Thyroid gland (tissue), 4 donors: ENCODE results near the gene CANX.

Source experiments
- POLR2A ChIP-seq, 2 donors: fragments of 450-650 bp; IDR thresholded peaks; one replicate each; pipeline ENCODE4 v1.6.1; 2017; ENCODE audit warnings: antibody characterized with exemption in 2 of 2, mild to moderate bottlenecking in 2 of 2, moderate library complexity in 1 of 2
- TF ChIP-seq, protein P1 (sequence below), 6 experiments: fragments of 200-600 bp in 3 of 6; fragments of 450-650 bp in 3 of 6; sonication (generic) in 3 of 6; IDR thresholded peaks; one replicate each; pipeline ENCODE4 v1.5.1; 2016 to 2019; ENCODE audit warnings: antibody characterized with exemption in 6 of 6, mild to moderate bottlenecking in 2 of 6, inconsistent platforms in 1 of 6, moderate library complexity in 1 of 6

DNA sequence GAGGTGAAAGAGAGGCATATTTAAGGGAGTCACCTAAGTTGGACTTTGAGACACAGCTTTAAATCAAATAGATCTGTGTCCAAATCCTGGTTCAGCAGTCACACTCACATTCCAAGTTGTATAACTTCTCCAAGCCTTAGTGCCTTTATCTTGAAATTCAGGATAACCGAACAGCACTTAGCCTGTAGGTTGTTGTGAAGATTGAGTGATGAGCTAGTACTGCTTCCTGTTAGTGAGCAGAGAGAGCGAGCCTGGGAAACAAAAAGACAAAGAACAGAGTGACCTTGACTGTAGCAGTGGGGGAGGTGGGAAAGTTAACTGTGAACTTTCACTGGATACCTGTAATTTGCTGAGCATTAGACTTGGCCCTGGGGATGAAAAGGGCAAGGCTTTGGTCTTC is 56.3 kb downstream of the CANX start:
- TF ChIP-seq, protein P1, sequence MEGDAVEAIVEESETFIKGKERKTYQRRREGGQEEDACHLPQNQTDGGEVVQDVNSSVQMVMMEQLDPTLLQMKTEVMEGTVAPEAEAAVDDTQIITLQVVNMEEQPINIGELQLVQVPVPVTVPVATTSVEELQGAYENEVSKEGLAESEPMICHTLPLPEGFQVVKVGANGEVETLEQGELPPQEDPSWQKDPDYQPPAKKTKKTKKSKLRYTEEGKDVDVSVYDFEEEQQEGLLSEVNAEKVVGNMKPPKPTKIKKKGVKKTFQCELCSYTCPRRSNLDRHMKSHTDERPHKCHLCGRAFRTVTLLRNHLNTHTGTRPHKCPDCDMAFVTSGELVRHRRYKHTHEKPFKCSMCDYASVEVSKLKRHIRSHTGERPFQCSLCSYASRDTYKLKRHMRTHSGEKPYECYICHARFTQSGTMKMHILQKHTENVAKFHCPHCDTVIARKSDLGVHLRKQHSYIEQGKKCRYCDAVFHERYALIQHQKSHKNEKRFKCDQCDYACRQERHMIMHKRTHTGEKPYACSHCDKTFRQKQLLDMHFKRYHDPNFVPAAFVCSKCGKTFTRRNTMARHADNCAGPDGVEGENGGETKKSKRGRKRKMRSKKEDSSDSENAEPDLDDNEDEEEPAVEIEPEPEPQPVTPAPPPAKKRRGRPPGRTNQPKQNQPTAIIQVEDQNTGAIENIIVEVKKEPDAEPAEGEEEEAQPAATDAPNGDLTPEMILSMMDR (IDR thresholded peaks at IDR 0.05) = no peak
- no peak for TF ChIP-seq POLR2A (IDR thresholded peaks at IDR 0.05)
